NCI-H748 treated with DMSO at 0.1 percent for 48 hours (cell line): ENCODE data around the gene STK39.

Experiments
- DNase-seq: peaks from one replicate; lab custom pipeline; 2025; lab: John Stamatoyannopoulos, UW

The STK39 gene

GRCh38 chr2:167990062-167990461 lies 257.3 kb downstream of the STK39 start:
- DNase-seq = no peak

- no peak for DNase-seq
Measured at GRCh38 chr2:167988296-167988695, 259.1 kb downstream of the STK39 start.

GRCh38 chr2:167987558-167987957 lies 259.8 kb downstream of the STK39 start:
- DNase-seq = no peak

GRCh38 chr2:167987026-167987425 lies 260.4 kb downstream of the STK39 start:
- no peak for DNase-seq

- no peak for DNase-seq
Measured at GRCh38 chr2:167986223-167986622, 261.2 kb downstream of the STK39 start.

GRCh38 chr2:167981945-167982344 lies 265.4 kb downstream of the STK39 start:
- no peak for DNase-seq

- DNase-seq = no peak
Measured at GRCh38 chr2:167980439-167980838, 267.0 kb downstream of the STK39 start.

GRCh38 chr2:167972746-167973145 lies 274.6 kb downstream of the STK39 start:
- DNase-seq = no peak

GRCh38 chr2:167972020-167972419 lies 275.4 kb downstream of the STK39 start:
- DNase-seq = no peak

- DNase-seq = no peak
Measured at GRCh38 chr2:167966937-167967913, 280.2 kb downstream of the STK39 start.

- no peak for DNase-seq
Measured at GRCh38 chr2:167965907-167966761, 281.3 kb downstream of the STK39 start.

- DNase-seq = no peak
Measured at GRCh38 chr2:167964650-167965413, 282.6 kb downstream of the STK39 start.

- DNase-seq = no peak
Measured at GRCh38 chr2:167963899-167964649, 283.3 kb downstream of the STK39 start.

- DNase-seq = no peak
Measured at GRCh38 chr2:167962436-167963226, 284.8 kb downstream of the STK39 start.

GRCh38 chr2:167961536-167962048 lies 285.8 kb downstream of the STK39 start:
- no peak for DNase-seq

- no peak for DNase-seq
Measured at GRCh38 chr2:167960089-167960747, 287.2 kb downstream of the STK39 start.

- DNase-seq = no peak
Measured at GRCh38 chr2:167957662-167958061, 289.7 kb downstream of the STK39 start.

- no peak for DNase-seq
Measured at GRCh38 chr2:167955264-167955906, 292.0 kb downstream of the STK39 start.

GRCh38 chr2:167954495-167954894 lies 292.9 kb downstream of the STK39 start:
- no peak for DNase-seq
